Stimulated activated memory B cell treated with anti-CD40 and anti-IgM and Interleukin-4, amounts not matched to agents 10 μg/mL and 1 μg/mL and 100 μg/mL, for 72 hours (primary cell): ENCODE data around the gene DCAF8.

Source experiments
- ATAC-seq: fragments of 150-1000 bp; cut with Tn5 transposase; 2 replicates; pipeline ENCODE4 v1.10.0; 2021
- H3K27ac Mint-ChIP-seq: one replicate; pipeline ENCODE4 v1.8.0; 2022; ENCODE audit warnings: mild to moderate bottlenecking, mixed read lengths
- H3K27me3 Mint-ChIP-seq: one replicate; pipeline ENCODE4 v1.8.0; 2022; ENCODE audit warnings: mixed read lengths
- H3K36me3 Mint-ChIP-seq: one replicate; pipeline ENCODE4 v1.8.0; 2022; ENCODE audit warnings: mixed read lengths
- H3K4me1 Mint-ChIP-seq: one replicate; pipeline ENCODE4 v1.8.0; 2022; ENCODE audit warnings: mixed read lengths
- H3K4me3 Mint-ChIP-seq: one replicate; pipeline ENCODE4 v1.8.0; 2022; ENCODE audit warnings: mild to moderate bottlenecking, moderate library complexity, mixed read lengths
- H3K9me3 Mint-ChIP-seq: one replicate; pipeline ENCODE4 v1.8.0; 2022; ENCODE audit warnings: mixed read lengths

DCAF8 gene

DNA sequence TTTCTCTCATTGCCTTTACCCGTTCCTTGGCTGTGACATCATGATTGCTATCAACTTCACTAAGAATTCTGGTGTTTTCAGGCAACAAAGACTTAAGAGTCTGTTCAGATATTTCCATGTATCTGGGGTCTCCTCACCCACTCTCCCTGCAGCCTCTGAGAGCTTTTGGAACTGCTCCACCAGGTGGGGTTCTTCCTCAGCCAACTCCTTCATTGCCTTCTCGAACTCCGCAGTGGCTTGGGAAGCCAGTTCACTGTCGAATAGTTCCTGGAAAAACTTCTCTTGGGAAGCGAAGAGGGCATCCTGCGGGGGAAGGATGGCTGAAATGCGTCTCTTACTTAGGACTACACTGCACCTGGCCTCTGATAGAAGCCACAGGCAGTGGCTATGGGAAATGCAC, 20.5 kb upstream of the DCAF8 start:
- no peak for ATAC-seq
- Mint-ChIP-seq H3K36me3 (peaks cover 35% of the 10 kb centered on the region), H3K27ac (no peak overlapping the region), H3K4me3 (no peak overlapping the region), H3K4me1 (peaks cover 28% of the 10 kb centered on the region), H3K27me3 (no peaks in the 10 kb centered on the region), H3K9me3 (no peaks in the 10 kb centered on the region)

DNA sequence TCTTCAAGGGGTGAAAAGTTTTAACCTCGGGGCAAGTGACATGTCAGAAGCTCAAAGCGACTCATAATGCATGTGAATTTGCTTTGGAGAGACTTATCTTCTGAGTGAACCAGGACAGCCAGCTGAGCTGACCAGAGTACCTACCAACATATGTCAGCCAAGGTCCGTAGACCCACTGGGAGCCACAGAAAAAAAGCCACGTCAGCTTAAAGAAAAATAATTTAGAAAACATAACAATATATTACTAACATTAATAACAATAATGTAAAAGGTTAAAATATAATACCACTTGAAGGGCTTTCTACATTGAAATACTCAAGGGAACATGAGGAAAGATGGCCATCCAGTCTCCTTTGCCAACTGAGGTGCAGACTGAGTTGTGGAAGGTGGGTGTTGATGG, 15.6 kb upstream of the DCAF8 start:
- peaks cover 45% of the 10 kb centered on the region for H3K36me3 Mint-ChIP-seq
- no peak overlapping the region for H3K27ac Mint-ChIP-seq
- no peak for ATAC-seq
- H3K4me3 Mint-ChIP-seq = no peak overlapping the region
- H3K4me1 Mint-ChIP-seq = no peaks in the 10 kb centered on the region
- H3K9me3 Mint-ChIP-seq = no peaks in the 10 kb centered on the region
- no peaks in the 10 kb centered on the region for H3K27me3 Mint-ChIP-seq

DNA sequence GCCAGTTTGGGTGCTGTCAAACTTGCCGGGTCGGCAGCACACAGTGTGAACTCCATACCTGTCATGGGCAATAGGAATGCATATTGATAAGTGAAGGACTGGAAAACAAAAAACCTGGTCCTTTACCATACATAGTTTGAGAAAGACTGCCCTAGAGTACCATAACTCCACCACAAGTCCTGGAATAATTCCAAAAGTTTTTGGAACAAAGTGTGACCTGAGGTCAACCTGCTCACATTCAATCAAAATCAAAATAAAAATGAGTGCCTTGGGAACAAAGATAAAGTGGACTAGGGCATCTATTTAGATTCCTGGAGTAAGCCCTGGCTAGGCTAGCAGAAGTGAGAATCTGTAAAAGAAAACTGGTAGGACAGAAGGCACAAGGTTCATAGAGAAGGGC, 15.0 kb upstream of the DCAF8 start:
- no peaks in the 10 kb centered on the region for H3K9me3 Mint-ChIP-seq
- no peak overlapping the region for H3K4me3 Mint-ChIP-seq
- H3K27me3 Mint-ChIP-seq = no peaks in the 10 kb centered on the region
- ATAC-seq = no peak
- H3K4me1 Mint-ChIP-seq = no peaks in the 10 kb centered on the region
- H3K36me3 Mint-ChIP-seq = peaks cover 43% of the 10 kb centered on the region
- no peak overlapping the region for H3K27ac Mint-ChIP-seq

DNA sequence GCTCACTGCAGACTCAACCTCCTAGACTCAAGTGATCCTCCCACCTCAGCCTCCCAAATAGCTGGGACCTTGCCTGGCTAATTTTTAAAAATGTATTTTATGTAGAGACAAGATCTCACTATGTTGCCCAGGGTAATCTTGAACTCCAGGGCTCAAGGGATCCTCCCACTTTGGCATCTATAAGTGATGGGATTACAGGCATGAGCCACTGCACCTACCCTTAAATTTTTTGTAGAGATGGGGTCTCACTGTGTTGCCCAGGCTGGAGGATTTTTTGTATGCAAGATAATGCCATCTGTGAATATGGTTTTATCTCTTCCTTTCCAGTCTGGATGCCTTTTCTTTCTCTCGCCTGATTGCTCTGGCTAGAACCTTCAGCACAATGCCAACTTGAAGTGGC, 8.7 kb upstream of the DCAF8 start:
- Mint-ChIP-seq H3K36me3 (peaks cover 6% of the 10 kb centered on the region), H3K9me3 (no peaks in the 10 kb centered on the region), H3K27me3 (no peaks in the 10 kb centered on the region), H3K27ac (no peak overlapping the region), H3K4me3 (no peak overlapping the region), H3K4me1 (no peaks in the 10 kb centered on the region)
- no peak for ATAC-seq

DNA sequence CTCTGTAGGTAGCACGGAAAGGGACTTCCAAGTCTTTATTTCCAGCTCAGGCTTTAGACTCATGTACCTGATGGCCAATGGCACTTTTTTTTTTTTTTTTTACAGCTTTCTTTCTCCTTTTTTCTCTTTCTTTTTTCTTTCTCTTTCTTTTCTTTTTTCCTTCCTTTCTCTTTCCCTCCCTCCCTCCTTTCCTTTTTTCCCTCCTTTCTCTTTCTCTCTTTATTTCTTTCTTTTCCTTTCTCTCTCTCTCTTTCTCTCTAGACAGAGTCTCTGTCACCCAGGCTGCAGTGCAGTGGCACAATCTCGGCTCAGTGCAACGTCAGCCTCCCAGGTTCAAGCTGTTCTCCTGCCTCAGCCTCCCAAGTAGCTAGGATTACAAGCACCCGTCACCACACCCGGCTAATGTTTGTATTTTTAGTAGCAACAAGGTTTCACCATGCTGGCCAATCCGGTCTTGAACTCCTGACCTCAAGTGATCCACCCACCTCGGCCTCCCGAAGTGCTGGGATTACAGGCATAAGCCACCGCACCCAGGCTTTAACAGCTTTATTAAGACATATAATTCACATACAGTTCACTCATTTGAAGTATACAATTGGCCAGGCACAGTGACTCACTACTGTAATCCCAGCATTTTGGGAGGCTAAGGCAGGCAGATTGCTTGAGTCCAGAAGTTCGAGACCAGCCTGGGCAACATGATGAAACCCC, 5.1 kb upstream of the DCAF8 start:
- peak overlapping the region; percentile 23 for H3K27ac Mint-ChIP-seq

DNA sequence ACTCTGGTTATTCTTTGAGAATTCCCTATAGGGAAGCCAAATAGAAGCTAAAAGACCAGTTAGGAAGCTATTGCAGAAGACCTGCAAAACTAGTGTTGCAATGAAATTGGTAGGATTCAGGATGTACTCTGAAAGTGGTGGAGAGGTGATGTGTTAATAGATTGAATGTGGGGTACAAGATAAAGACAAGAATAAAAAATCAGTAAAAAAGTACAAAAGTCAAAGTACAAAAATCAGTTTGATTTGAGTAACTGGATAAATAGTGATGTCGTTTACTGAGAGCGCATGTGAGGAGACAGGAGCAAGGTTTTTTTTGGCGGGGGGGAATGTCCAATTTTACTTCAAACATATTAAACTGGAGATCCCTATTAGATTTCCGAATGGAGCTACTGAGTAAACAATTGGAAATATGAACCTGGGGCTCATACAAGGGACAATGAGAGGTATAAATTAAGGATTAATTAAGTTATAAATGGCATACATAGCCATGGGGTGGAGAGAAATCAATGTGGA, 2.5 kb upstream of the DCAF8 start:
- H3K27me3 Mint-ChIP-seq = no peaks in the 10 kb centered on the region
- H3K27ac Mint-ChIP-seq = no peak overlapping the region
- ATAC-seq = no peak
- H3K4me3 Mint-ChIP-seq = no peak overlapping the region
- H3K9me3 Mint-ChIP-seq = no peaks in the 10 kb centered on the region
- peaks cover 31% of the 10 kb centered on the region for H3K4me1 Mint-ChIP-seq
- peaks cover 6% of the 10 kb centered on the region for H3K36me3 Mint-ChIP-seq

More for the DNA sequence above, 5.1 kb upstream of the DCAF8 start:
- ATAC-seq = no peak
- Mint-ChIP-seq H3K36me3 (peaks cover 3% of the 10 kb centered on the region), H3K27me3 (no peaks in the 10 kb centered on the region), H3K4me1 (peaks cover 12% of the 10 kb centered on the region), H3K4me3 (no peak overlapping the region), H3K9me3 (no peaks in the 10 kb centered on the region)

DNA sequence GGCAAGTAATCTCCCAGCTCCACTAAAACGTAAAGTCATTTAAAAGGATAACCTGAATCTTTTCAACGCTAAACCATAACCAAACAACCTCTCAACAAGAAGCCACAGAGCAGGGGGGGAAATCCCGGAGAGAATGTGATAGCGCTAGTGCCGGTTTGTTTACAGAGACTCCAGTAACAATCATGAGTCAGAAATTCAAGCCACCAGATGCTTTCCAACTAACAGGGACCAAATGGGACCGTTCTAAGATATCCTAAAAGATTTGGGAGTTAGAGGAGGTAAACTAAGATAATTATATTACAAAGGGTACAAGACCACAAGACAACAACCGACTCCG, 825 bp downstream of the DCAF8 start:
- H3K27ac Mint-ChIP-seq = peak overlapping the region; percentile 99
- peaks cover 52% of the 10 kb centered on the region for H3K4me1 Mint-ChIP-seq
- no peaks in the 10 kb centered on the region for H3K27me3 Mint-ChIP-seq
- peak overlapping the region; percentile 98 for H3K4me3 Mint-ChIP-seq
- peak; percentile 59 for ATAC-seq
- no peaks in the 10 kb centered on the region for H3K9me3 Mint-ChIP-seq
- peaks cover 11% of the 10 kb centered on the region for H3K36me3 Mint-ChIP-seq

DNA sequence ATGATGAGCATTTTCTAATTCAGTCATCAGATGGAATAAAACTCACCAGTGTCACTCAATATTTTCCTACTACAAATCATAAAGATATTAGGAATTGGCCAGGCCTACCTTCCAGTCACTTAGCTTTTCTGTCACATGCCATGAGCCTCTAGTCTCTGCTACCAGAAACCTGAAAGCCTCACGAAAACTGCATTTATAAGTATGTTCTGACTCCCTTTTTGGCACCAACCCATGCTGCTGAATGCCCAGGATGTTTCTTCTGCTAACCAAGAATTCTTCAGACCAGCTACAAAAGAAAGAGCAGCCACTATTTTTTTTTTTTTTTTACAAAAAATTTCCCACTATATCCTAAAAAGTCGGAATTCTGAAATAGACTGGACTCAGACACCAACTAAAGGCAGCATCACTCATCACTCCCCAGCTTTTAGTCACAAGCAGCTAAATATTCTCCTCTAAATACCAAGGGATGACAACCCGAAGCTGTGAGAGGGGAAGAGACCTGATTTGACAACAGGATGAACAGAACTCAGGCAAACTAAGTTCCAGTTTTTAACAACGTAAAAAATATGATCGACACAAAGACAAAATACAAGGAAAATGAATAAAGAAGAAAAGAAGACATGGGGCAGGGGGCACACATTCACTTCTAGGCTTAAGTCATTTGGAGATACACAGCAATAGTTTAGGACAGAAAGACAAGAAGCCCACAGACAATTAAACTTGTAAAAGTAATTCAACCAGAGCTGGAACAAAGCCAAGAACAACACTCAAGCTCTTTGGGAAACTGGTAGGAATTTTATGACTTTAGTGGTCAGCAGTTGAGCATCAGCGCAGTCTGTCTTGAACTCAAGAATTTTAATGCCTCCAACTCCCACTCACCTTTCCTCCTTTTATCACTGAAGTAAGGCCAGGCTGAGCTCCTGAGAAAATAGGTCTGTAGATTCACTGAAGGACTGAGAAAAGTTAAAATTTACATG, 1.7 kb downstream of the DCAF8 start:
- H3K4me1 Mint-ChIP-seq = peaks cover 52% of the 10 kb centered on the region
- ATAC-seq = no peak
- no peaks in the 10 kb centered on the region for H3K27me3 Mint-ChIP-seq
- H3K27ac Mint-ChIP-seq = peak overlapping the region; percentile 99
- peaks cover 11% of the 10 kb centered on the region for H3K36me3 Mint-ChIP-seq
- H3K9me3 Mint-ChIP-seq = no peaks in the 10 kb centered on the region
- peak overlapping the region; percentile 98 for H3K4me3 Mint-ChIP-seq

DNA sequence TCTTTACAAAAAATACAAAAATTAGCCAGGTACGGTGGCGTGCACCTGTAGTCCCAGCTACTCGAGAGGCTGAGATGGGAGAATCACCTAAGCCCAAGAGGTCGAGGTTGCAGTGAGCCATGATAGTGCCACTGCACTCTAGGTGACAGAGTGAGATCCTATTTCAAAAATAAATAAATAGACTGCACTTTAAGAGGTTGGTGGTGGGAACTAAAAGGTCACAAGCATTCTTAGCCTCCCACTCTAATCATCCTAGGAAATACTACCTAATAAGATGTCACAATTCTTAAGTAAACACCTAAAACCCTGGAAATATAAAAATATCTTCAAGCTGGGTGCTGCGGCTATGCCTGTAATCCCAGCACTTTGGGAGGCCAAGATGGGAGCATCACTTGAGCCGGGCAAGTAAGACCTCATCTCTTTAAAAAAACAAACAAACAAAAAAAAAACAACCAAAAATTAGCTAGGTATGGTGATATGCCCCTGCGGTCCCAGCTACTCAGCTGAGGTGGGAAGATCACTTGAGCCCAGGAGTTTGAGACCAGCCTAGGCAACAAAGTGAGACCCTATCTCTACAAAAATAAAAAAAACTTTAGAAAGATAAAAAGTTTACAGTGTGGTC, 4.1 kb downstream of the DCAF8 start:
- no peak for ATAC-seq
- Mint-ChIP-seq H3K4me1 (peaks cover 43% of the 10 kb centered on the region), H3K9me3 (no peaks in the 10 kb centered on the region), H3K27me3 (no peaks in the 10 kb centered on the region), H3K27ac (no peak overlapping the region), H3K36me3 (peaks cover 11% of the 10 kb centered on the region), H3K4me3 (no peak overlapping the region)

DNA sequence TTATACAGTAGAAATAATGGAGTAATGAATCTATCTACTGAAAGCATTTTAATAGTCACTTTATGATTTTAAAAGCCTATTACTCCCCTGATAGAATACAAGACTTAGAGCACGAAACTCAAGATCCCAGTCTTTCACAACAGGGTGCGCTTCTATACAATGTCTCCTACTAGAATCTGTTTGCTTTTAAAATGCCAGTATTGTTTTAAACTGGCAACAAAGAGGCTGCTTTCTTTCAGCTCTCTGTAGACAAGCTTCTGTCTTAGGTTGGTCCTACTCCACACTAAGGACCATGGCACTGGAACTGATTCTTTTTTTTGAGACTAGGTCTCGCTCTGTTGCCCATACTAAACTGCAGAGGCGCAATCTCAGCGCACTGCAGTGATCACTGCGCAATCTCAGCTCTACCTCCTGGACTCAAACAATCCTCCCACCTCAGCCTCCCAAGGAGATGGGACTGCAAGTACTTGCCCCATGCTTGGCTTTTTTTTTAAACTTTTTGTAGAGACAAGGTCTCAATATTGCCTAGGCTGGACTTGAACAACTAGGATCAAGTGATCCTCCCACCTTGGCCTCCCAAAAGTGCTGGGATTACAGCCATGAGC, 4.8 kb downstream of the DCAF8 start:
- peaks cover 45% of the 10 kb centered on the region for H3K4me1 Mint-ChIP-seq
- no peak overlapping the region for H3K27ac Mint-ChIP-seq
- no peak overlapping the region for H3K4me3 Mint-ChIP-seq
- peaks cover 18% of the 10 kb centered on the region for H3K36me3 Mint-ChIP-seq
- H3K9me3 Mint-ChIP-seq = no peaks in the 10 kb centered on the region
- no peaks in the 10 kb centered on the region for H3K27me3 Mint-ChIP-seq
- no peak for ATAC-seq

DNA sequence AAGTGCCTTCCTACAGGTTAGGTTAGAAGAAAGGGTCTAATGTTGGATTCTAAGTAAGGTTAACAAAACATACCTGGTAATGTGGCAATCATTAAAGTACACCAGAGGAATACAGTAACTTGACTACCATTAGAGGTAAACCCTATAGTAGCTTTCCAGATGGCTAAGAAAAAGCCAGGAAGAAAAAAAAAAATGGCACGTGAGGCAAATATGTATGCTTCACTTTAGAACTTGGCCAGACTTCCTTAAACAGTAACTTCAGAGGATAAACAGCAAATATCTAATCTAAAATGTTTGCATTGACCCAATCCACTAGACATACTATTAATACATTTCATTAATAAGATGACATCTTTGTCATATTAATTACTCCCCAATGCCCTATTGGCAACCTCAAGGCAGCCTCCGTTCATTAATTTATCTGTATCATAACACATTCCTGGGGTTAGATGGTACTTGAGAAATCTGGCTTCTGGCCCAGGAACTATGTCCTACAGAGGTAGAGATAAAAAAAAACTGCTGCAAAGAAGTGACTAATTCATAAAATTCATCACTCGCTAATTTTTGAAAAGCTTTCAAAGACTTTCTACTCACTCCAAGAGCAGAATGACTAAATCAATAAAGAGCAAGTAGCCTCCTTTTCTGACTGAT, 5.8 kb downstream of the DCAF8 start:
- ATAC-seq = no peak
- H3K9me3 Mint-ChIP-seq = no peaks in the 10 kb centered on the region
- no peaks in the 10 kb centered on the region for H3K27me3 Mint-ChIP-seq
- H3K36me3 Mint-ChIP-seq = peaks cover 22% of the 10 kb centered on the region
- no peak overlapping the region for H3K4me3 Mint-ChIP-seq
- no peak overlapping the region for H3K27ac Mint-ChIP-seq
- peaks cover 52% of the 10 kb centered on the region for H3K4me1 Mint-ChIP-seq

DNA sequence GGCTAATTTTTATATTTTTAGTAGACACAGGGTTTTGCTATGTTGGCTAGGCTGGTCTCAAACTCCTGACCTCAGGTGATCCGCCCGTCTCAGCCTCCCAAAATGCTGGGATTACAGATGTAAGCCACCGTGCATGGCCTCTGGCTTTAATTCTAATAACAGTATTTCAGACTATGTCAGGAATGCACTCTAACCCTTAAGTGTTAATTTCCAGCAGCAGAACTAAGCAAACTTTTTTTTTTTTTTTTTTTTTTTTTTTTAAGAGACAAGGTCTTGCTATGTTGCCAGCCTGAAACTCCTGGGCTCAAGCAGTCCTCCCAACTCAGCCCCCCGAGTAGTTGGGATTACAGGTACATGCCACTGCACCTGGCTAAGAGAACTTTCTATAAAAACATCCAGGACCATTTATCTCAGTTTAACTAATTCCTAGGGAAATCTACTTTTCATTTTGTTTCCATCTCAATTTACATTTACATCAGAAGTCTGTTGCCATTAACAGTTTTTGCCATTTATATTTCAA, 6.5 kb downstream of the DCAF8 start:
- Mint-ChIP-seq H3K4me3 (no peak overlapping the region), H3K9me3 (no peaks in the 10 kb centered on the region), H3K27me3 (no peaks in the 10 kb centered on the region), H3K27ac (no peak overlapping the region), H3K4me1 (peaks cover 52% of the 10 kb centered on the region), H3K36me3 (peaks cover 20% of the 10 kb centered on the region)
- no peak for ATAC-seq

DNA sequence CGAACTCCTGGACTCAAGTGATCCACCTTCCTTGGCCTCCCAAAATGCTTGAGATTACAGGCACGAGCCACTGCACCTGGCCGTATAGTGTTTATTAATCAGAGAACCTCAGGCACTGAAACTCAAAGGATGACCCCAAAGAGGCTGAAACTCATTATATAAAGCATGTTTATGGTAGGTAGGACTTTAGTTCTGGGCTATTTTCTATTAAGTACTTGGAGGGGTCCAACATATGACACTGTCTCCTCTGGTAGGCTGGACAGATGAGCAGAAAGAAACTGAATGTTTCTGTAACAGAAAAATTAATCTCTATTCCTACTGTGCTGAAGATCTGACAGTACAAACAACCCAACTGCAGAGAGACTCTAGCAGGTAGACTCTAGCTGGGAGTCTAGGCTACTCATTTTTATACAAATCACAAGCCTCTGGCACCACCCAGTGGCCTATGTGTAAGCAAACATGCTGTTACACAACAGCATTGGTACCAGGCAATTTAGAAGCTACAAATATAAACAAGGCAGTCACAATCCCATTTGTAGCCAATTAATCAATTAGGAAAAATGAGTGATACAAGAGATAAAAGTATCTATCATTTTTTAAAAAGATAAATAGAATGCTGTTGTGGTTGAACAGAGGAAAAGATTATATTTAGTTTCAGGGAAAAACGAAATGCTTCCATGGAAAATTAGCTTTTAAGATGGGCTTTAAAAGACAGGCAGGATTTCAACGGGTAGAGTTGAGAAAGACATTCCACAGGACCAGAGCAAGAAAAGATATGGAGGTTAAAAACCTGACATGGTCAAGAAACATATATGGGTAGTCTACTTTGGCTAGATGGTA, 10.4 kb downstream of the DCAF8 start:
- ATAC-seq = peak; percentile 84
- Mint-ChIP-seq H3K27me3 (no peaks in the 10 kb centered on the region), H3K4me1 (peaks cover 21% of the 10 kb centered on the region), H3K27ac (peak overlapping the region; percentile 59), H3K36me3 (peaks cover 10% of the 10 kb centered on the region), H3K9me3 (no peaks in the 10 kb centered on the region), H3K4me3 (no peak overlapping the region)

DNA sequence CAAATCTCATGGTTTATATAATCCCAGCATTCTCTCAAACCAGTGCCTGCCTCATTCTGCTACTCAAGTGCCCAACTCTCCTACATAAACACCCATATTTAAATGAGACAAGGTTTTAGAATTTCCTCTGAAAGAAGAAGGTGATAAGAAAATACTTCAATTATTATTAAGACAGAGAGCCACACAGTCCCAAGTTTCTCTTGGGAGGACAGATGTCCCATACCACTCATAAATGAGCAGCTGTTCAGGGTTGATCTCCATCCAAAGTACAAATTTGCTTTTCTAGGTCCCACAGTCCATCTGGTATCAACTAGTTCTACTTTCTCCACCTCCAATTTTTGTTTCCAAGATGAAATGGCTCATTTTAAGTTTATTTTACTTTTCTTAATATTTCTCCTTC, 11.3 kb downstream of the DCAF8 start:
- no peak for ATAC-seq
- Mint-ChIP-seq H3K27ac (peak overlapping the region; percentile 59), H3K4me3 (no peak overlapping the region), H3K27me3 (no peaks in the 10 kb centered on the region), H3K9me3 (no peaks in the 10 kb centered on the region), H3K4me1 (peaks cover 21% of the 10 kb centered on the region), H3K36me3 (peaks cover 10% of the 10 kb centered on the region)
